Adrenal gland (tissue), 12 donors: ENCODE data around the gene E2F1. TPM values are rescaled to one million over a fixed set of nuclear protein-coding genes. Genes with fewer than 3 reads are reported as not detected.

Source experiments
- DNase-seq, 7 donors: peaks; one replicate each; pipeline ENCODE4 v3.0.0-alpha.2; 2019 to 2020
- H3K27ac ChIP-seq, 5 donors: fragments of 200-600 bp; sonication (generic) in 4 of 5; 1 replicate in 3 of 5; 2 replicates in 2 of 5; pipeline versions ENCODE4 v1.5.1 to v1.8.0; 2016 to 2020; ENCODE audit warnings: mild to moderate bottlenecking in 1 of 5
- H3K27me3 ChIP-seq: fragments of 200-600 bp; 2 replicates; pipeline ENCODE4 v1.8.0; 2021
- H3K36me3 ChIP-seq, 2 donors: fragments of 200-600 bp; replicated peaks in 1 of 2; 1 replicate in 1 of 2; 2 replicates in 1 of 2; pipeline versions ENCODE4 v1.5.1 to v1.8.0; 2018 to 2022
- H3K4me1 ChIP-seq, 2 donors: fragments of 200-600 bp; replicated peaks in 1 of 2; 1 replicate in 1 of 2; 2 replicates in 1 of 2; pipeline versions ENCODE4 v1.5.1 to v1.8.0; 2018 to 2021
- H3K4me3 ChIP-seq, 4 donors: fragments of 200-600 bp; sonication (generic) in 3 of 4; one replicate each; pipeline ENCODE4 v1.5.1; 2016 to 2018
- H3K9me3 ChIP-seq, 3 donors: fragments of 200-600 bp; sonication (generic) in 1 of 3; replicated peaks in 1 of 3; 1 replicate in 2 of 3; 2 replicates in 1 of 3; pipeline versions ENCODE4 v1.5.1 to v1.8.0; 2016 to 2021
- CTCF ChIP-seq, 6 experiments: fragments of 450-650 bp in 4 of 6; fragments of 200-600 bp in 2 of 6; sonication (generic) in 1 of 6; IDR thresholded peaks; 1 replicate in 5 of 6; 2 replicates in 1 of 6; pipeline versions ENCODE4 v1.5.1 to v1.8.0; 2016 to 2021; ENCODE audit warnings: antibody characterized with exemption in 6 of 6, mild to moderate bottlenecking in 2 of 6, moderate library complexity in 1 of 6
- POLR2A ChIP-seq, 2 donors: fragments of 450-650 bp; IDR thresholded peaks; one replicate each; pipeline ENCODE4 v1.6.1; 2017; ENCODE audit warnings: antibody characterized with exemption in 2 of 2, mild to moderate bottlenecking in 2 of 2, moderate library complexity in 1 of 2
- WGBS, 4 donors: extraction: QIAGEN DNeasy Blood & Tissue Kit in 2 of 4; methylation state at CpG; one replicate each; pipeline versions ENCODE4 v1.1.5 to v1.1.7; 2013 to 2017; 5-methylcytosine and 5-hydroxymethylcytosine counted together
- intact Hi-C, 2 donors: fragments of 100-400 bp; cut with DNase I; formaldehyde crosslinking; loops; one replicate each; pipeline versions ENCODE4 v1.14.1 to v1.15.0; 2022 to 2023
- polyA plus RNA-seq, 3 donors: library from polyadenylated mRNA; stranded (reverse); fragments of 200-250 nt in 2 of 3; fragments of 350-450 nt in 1 of 3; fragmentation: Illumina TruSeq in 1 of 3; extraction: RNeasy Lipid Tissue Mini Kit (QIAGEN cat#74804) in 1 of 3; gene quantifications; one replicate each; pipeline ENCODE4 v1.2.3, GENCODE V29; 2013 to 2014
- total RNA-seq, 9 donors: library from RNA; depleted of rRNA in 4 of 9; stranded (reverse); fragments of >200 nt in 4 of 9; fragments of 120-200 nt in 1 of 9; fragmentation: NEBNext Ultra II Directional in 1 of 9; extraction: Animal tissue kit (Norgen Biotek cat#: 25700) in 1 of 9; gene quantifications; one replicate each; pipeline versions ENCODE4 v1.1.0 to v1.2.4, GENCODE V29; 2013 to 2023
- donor health status: healthy with polysubstance abuse.
- donor health status: Bipolar disorder and iron deficiency.
- donor health status: DM: yes; HTN: yes; CAD: no.
- donor health status: DM: no; HTN: no; CAD: no.
- donor health status: DM: no; HTN: no; CAD: no.
- donor health status: DM: yes; HTN: yes; CAD: no.

E2F1 gene
- total and polyA plus RNA-seq, 12 donors, result 3.0 to 15.7 (median 5.7) TPM

DNA sequence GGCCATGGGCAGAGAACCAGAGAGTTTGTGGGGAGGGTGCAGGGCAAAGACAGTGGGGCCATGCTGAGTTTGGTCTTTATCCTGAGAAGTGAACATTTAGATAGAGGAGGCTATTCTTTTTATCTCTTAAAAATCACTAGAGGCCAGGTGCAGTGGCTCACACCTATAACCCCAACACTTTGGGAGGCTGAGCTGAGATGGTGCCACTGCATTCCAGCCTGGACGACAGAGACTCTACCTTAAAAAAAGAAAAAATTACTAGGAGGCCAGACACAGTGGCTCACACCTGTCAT, 25.2 kb upstream of the E2F1 start:
- 63 to 80% (median 74%) methylated on average over 1 of the region's 1 CpG; no CpG with 5 or more reads in 1 of the 4 donors for WGBS, 4 donors
- intact Hi-C loops, result no loop called here
- Histone ChIP-seq H3K4me3 (no peak overlapping the region), H3K4me1 (peaks cover 3 to 18% of the 10 kb centered on the region in 2 donors), H3K36me3 (peaks cover 0 to 30% of the 10 kb centered on the region in 2 donors), H3K9me3 (no peaks in the 10 kb centered on the region), H3K27ac (peak overlapping the region in 1 of 5 donors; percentile 54), H3K27me3 (no peaks in the 10 kb centered on the region)
- DNase-seq, result no peak
- TF ChIP-seq CTCF (IDR thresholded peaks at IDR 0.05), result no peak
- no peak for TF ChIP-seq POLR2A (IDR thresholded peaks at IDR 0.05)

DNA sequence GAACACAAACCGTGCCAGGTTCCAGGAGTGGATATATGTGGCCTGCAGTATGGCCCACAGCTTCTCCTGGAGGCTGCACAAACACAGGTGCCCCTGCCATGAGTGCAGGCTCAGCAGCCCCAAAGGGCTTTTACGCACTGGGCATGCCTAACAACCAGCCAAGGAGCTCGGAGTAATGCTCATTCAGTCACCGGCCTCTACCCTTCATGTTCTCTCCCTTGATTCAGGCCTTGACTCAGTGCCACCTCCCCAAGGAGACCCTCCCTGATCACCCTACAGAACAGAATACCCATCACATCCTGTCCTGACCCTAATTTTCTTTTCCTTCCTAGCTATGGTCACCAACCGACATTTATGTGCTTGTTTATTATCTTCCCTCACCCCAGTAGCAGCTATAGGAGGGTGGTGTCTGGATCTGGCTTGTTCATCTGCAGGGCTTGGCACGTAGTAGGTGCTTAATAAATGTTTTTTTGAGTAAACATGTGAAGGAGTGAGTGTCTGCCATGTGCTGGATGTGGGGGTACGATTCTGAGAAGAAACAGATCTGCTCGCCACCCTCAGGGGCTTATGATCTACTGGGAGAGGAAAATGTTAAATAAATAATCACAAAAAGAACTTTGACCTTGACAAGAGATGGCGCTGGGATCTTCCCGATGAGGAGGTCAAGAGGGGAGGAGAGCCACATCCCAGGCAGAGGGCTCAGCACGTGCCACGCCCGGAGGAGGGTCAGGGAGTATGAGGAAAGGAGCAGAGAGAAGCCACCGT, 24.7 kb upstream of the E2F1 start:
- Histone ChIP-seq H3K4me3 (no peak overlapping the region), H3K27ac (peak overlapping the region in 2 of 5 donors; percentile 26 to 54), H3K4me1 (peaks cover 3 to 14% of the 10 kb centered on the region in 2 donors), H3K27me3 (no peaks in the 10 kb centered on the region), H3K36me3 (peaks cover 0 to 33% of the 10 kb centered on the region in 2 donors), H3K9me3 (no peaks in the 10 kb centered on the region)
- TF ChIP-seq POLR2A (IDR thresholded peaks at IDR 0.05) (no peak), CTCF (IDR thresholded peaks at IDR 0.05) (no peak)
- WGBS, 4 donors, result 51 to 63% (median 53%) methylated on average over 12 to 14 of the region's 14 CpGs
- intact Hi-C loops, result no loop called here
- DNase-seq, result peak in 1 of 7 donors; percentile 21

- TF ChIP-seq CTCF (IDR thresholded peaks at IDR 0.05) (no peak), POLR2A (IDR thresholded peaks at IDR 0.05) (no peak)
- peak in 1 of 7 donors; percentile 20 for DNase-seq
- Histone ChIP-seq H3K9me3 (no peaks in the 10 kb centered on the region), H3K4me1 (peaks cover 3 to 14% of the 10 kb centered on the region in 2 donors), H3K27me3 (no peaks in the 10 kb centered on the region), H3K4me3 (no peak overlapping the region), H3K36me3 (peaks cover 0 to 33% of the 10 kb centered on the region in 2 donors), H3K27ac (peak overlapping the region in 3 of 5 donors; percentile 54 to 86 (median 79))
- intact Hi-C loops, result no loop called here
- 77 to 85% (median 79%) methylated on average over 16 of the region's 16 CpGs for WGBS, 4 donors
These were observed 23.8 kb upstream of the E2F1 start for GRCh38 chr20:33709905-33710541.

DNA sequence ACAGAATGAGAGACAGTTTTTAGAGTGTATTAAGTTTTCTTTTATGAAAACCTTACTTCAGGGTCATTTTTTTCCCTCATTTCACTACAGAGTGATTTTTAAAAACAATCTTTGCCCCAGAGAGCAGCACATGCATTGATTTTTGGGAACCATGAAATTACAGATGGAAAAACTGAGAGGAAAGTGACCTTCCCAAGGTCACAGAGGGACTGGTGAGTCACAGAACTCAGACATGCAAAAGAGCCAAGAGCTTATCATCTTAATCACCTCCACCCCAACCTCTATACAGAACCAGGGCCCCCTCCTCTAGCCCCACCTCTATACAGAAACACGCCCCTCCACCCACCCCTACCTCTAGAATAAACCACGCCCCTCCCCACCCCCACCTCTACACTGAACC, 23.2 kb upstream of the E2F1 start:
- Histone ChIP-seq H3K9me3 (no peaks in the 10 kb centered on the region), H3K36me3 (peaks cover 0 to 33% of the 10 kb centered on the region in 2 donors), H3K4me1 (peaks cover 3 to 14% of the 10 kb centered on the region in 2 donors), H3K27ac (peak overlapping the region; percentile 51 to 86 (median 79)), H3K27me3 (no peaks in the 10 kb centered on the region), H3K4me3 (no peak overlapping the region)
- DNase-seq, result peak in 6 of 7 donors; percentile 50 to 78 (median 62)
- 62 to 69% (median 66%) methylated on average over 2 of the region's 2 CpGs; no CpG with 5 or more reads in 1 of the 4 donors for WGBS, 4 donors
- no peak for TF ChIP-seq POLR2A (IDR thresholded peaks at IDR 0.05)
- TF ChIP-seq CTCF (IDR thresholded peaks at IDR 0.05), result no peak
- intact Hi-C loops, result no loop called here
